Activated T-cell treated with anti-CD3 and anti-CD28 coated beads, Interleukin-2, amount 50 U/mL, for 1 hour (primary cell): Measurements from ENCODE around the gene ZNF626.
"Not testable (repeated sequence)": the region's sequence is repeated elsewhere in the genome, so short reads cannot be mapped to it uniquely, and the experiment has no call there.

ENCODE experiments used
- DNase-seq: peaks from one replicate; pipeline ENCODE4 v3.0.0-alpha.2; 2020

The ZNF626 gene

GRCh38 chr19:20661150-20661819 lies at the start of gene ZNF626:
TSS of gene ZNF626 (minus strand) at chr19:20661571. CDS start at chr19:20661446, 125 bp downstream.
- peak; percentile 86 for DNase-seq

GRCh38 chr19:20669263-20669662 lies 7.9 kb upstream of the ZNF626 start:
- DNase-seq = no peak

DNA sequence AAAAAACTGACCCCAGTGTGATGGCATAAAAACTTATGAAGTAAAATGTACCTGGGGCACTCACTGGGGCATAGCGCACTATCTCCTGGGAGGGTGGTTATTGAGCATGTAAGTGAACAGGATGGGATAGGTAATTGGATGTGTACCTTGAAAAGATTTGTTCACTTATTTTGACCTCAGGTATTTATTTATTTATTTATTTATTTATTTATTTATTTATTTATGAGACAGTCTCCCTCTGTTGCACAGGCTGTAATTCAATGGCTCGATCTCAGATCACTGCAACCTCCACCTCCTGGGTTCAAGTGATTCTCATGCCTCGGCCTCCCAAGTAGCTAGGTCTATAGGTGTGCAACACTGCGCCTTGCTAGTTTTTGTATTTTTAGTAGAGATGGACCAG lies 5.9 kb upstream of the ZNF626 start:
- DNase-seq = no peak

- DNase-seq = no peak
These were observed 3.8 kb upstream of the ZNF626 start for GRCh38 chr19:20664901-20665781.

- not testable (repeated sequence) for DNase-seq
These were observed 3.1 kb upstream of the ZNF626 start for GRCh38 chr19:20664475-20664874.

DNA sequence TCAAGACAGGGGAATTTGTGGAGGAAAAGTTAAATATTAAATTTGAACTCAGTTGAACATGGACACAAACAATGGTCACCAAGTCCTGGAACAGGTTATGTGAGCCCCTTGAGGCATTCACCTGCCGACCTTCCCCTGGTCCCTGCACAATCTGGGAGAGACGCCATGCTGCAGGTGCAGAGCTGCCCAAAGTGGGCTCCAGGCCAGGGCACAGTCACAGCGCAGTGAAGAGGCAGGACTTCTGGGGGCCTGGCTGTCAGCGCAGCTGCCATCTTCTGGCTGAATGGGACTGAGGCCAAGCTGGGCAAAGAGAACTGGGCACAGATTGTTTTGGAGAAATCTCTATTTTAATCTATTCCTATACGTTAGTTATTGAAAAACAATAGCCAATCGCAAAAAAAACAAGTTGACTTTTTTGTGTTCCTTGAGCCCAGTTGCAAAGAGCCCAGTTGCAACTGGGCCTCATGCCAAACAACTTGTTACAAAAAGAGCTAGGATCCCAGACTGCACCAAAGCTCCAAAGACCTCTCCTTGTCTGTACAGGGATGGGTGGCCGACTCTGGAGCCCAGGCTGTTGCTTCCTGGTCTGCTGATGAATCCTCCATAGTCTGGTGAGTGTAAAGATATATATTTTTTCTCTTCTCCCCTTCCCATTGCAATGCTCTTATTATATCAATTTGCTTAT lies 1.2 kb upstream of the ZNF626 start:
- no peak for DNase-seq

- DNase-seq = no peak
These were observed 764 bp downstream of the ZNF626 start for GRCh38 chr19:20660473-20661140.

GRCh38 chr19:20640545-20640944 lies 20.8 kb downstream of the ZNF626 start:
- no peak for DNase-seq

GRCh38 chr19:20640023-20640422 lies 21.3 kb downstream of the ZNF626 start:
- no peak for DNase-seq

GRCh38 chr19:20624560-20624959 lies 36.8 kb downstream of the ZNF626 start:
- DNase-seq = not testable (repeated sequence)

- DNase-seq = no peak
These were observed 45.3 kb downstream of the ZNF626 start for GRCh38 chr19:20616071-20616470.

DNA sequence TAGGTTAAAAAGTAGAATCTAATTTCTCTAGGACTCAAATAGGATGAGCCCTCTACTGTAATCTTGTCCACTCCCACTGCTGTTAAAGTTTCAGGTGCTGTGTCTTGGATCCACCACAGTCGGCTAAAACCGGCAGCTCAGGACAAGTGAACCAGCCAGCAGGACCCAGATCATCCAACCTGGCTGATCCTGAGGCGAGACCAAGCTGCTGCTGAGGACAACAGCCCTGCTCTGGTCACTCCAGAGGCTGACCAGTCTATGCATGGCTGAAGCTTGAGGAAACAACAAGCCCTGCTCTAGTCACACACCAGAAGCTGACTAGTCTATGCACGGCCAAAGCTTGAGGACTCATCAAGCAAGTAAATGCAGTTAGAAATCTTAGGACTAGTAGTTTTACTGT lies 46.4 kb downstream of the ZNF626 start:
- DNase-seq = not testable (repeated sequence)

DNA sequence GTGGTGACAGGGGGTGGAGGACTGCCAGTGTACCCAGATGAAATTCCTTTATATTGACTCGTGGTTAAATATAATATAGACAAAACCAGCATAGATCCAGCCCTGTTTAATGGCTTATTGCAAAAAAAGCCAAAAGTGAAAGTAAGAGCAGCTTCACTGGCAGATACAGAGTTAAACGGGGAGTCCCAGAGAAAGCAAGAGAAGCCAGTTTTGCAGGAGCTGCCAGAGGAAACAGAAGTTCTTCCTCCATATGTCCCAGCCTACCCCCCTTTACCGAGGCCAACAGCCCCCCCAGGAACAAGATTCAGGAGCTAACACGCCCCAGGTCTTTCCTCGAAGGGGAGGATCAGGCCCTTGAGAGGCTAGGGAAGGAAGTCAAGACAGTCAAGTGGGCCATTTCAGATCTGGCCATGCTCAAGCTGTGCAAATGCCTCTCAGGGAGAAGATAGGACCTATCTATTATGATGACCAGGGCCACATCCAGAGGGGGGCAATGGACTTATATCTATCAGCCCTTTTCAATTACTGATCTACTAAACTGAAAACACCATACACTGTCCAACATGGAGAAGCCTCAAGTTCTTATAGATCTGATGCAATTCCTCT lies 48.6 kb downstream of the ZNF626 start:
- DNase-seq = no peak

GRCh38 chr19:20611866-20612265 lies 49.5 kb downstream of the ZNF626 start:
- DNase-seq = no peak

DNA sequence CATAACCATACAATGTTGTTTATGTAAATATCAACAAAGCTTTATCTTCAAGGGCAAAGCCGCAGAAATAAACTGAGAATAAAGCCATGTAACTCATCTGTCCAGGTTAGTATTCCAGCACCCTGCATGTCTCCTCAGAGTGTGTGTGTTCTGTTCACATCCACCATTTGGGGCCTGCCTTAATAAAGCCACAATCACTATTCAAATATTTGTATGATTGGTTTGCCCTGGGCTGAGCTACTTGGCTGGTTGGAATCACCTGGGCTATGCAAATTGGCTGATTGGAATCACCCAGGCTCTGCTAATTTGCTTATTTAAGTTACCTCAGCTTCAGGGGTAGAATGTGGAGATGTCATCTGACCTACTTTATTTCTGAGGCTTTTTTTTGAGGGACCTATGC lies 53.4 kb downstream of the ZNF626 start:
- DNase-seq = no peak
